K562 (cell line): ENCODE measurements around the gene ADGRB3. TPM values are rescaled to one million over a fixed set of nuclear protein-coding genes. Genes with fewer than 3 reads are reported as not detected.

Experiments used
- ATAC-seq: fragments of 200-7000 bp; cut with Tn5 transposase; 3 replicates; pipeline ENCODE4 v1.9.1; 2020; ENCODE audit warnings: moderate library complexity
- BruUV-seq: library from RNA; stranded (reverse); fragments of 400-500 nt; replicated peaks from 2 replicates; lab custom pipeline; 2021; lab: Mats Ljungman, UMichigan
- CTCF ChIA-PET: fragments of 300-600 bp; formaldehyde crosslinking; extraction: SDS; loops from one replicate; lab custom pipeline; 2021; ENCODE audit warnings: low intra/inter-chr PET ratio; lab: Yijun Ruan, JAX
- POLR2A ChIA-PET: fragments of 300-600, 350-650 bp; sonication (Branson Sonifier 250); formaldehyde crosslinking; extraction: SDS; loops from one replicate; lab custom pipeline; 2021; ENCODE audit warnings: antibody characterized with exemption, inconsistent platforms; lab: Yijun Ruan, JAX
- DNase-seq, 4 experiments: peaks; one replicate each; pipeline versions ENCODE4 v3.0.0 to v3.0.0-alpha.2; 2011 to 2018; ENCODE audit warnings: low spot score in 3 of 4, mixed read lengths in 3 of 4; ENCODE audit errors: extremely low read depth in 1 of 4
- FAIRE-seq: peaks from 2 replicates; lab custom pipeline; 2011; peaks lifted over from hg19 to GRCh38; lab: Jason Lieb, UNC
- H2AFZ ChIP-seq: 2 replicates; pipeline ENCODE4 v1.6.0; 2011; ENCODE audit warnings: low read depth, low read length, control low read depth, inconsistent platforms
- H3K27ac ChIP-seq: fragments of 200-600 bp; 3 replicates; pipeline ENCODE4 v1.8.0; 2011; ENCODE audit warnings: low read depth, mild to moderate bottlenecking, control low read depth, inconsistent platforms, low read length, moderate library complexity, mixed read lengths; ENCODE audit errors: extremely low read depth
- H3K27me3 ChIP-seq, 2 experiments: fragments of 300-600 bp in 1 of 2; 2 replicates in 1 of 2; 3 replicates in 1 of 2; pipeline versions ENCODE4 v1.6.0 to v1.8.0; 2011; ENCODE audit warnings: inconsistent platforms in 2 of 2, low read length in 2 of 2, mild to moderate bottlenecking in 1 of 2, mixed read lengths in 1 of 2, moderate library complexity in 1 of 2; ENCODE audit not compliant: control insufficient read depth in 2 of 2, insufficient read depth in 2 of 2
- H3K36me3 ChIP-seq: fragments of 300-600 bp; 3 replicates; pipeline ENCODE4 v1.8.0; 2011; ENCODE audit warnings: mild to moderate bottlenecking, low read length, inconsistent platforms; ENCODE audit not compliant: control insufficient read depth, insufficient read depth
- H3K4me1 ChIP-seq, 2 experiments: fragments of 200-600 bp in 1 of 2; replicated peaks in 1 of 2; 2 replicates in 1 of 2; 3 replicates in 1 of 2; pipeline versions ENCODE4 v1.5.1 to v1.8.0; 2011; ENCODE audit warnings: inconsistent platforms in 2 of 2, low read length in 2 of 2, mild to moderate bottlenecking in 1 of 2, mixed read lengths in 1 of 2, moderate library complexity in 1 of 2; ENCODE audit not compliant: control insufficient read depth in 2 of 2, insufficient read depth in 2 of 2
- H3K4me2 ChIP-seq: 2 replicates; pipeline ENCODE4 v1.6.1; 2011; ENCODE audit warnings: low read length, control low read depth, inconsistent platforms, mixed read lengths; ENCODE audit not compliant: insufficient read depth
- H3K4me3 ChIP-seq: fragments of 200-600 bp; sonication (generic), shearing (Covaris generic); 2 replicates; pipeline ENCODE4 v1.5.1; 2016; ENCODE audit warnings: control low read depth, inconsistent platforms
- H3K79me2 ChIP-seq: fragments of 200-600 bp; 3 replicates; pipeline ENCODE4 v1.8.0; 2011; ENCODE audit warnings: low read length, inconsistent platforms; ENCODE audit not compliant: control insufficient read depth, insufficient read depth
- H3K9ac ChIP-seq, 2 experiments: 2 replicates each; pipeline versions ENCODE4 v1.6.0 to v1.6.1; 2011; ENCODE audit warnings: low read depth in 2 of 2, low read length in 2 of 2, control low read depth in 1 of 2, inconsistent platforms in 1 of 2, mild to moderate bottlenecking in 1 of 2, mixed read lengths in 1 of 2; ENCODE audit not compliant: insufficient read depth in 1 of 2
- H3K9me1 ChIP-seq: one replicate; pipeline ENCODE4 v1.6.0; 2011; ENCODE audit warnings: inconsistent platforms, mild to moderate bottlenecking, low read length, moderate library complexity; ENCODE audit not compliant: control insufficient read depth, insufficient read depth
- H3K9me3 ChIP-seq: replicated peaks from 2 replicates; pipeline ENCODE4 v1.5.1; 2011; ENCODE audit warnings: low read depth, low read length, inconsistent platforms; ENCODE audit not compliant: control insufficient read depth, insufficient read depth
- H4K20me1 ChIP-seq: replicated peaks from 2 replicates; pipeline ENCODE4 v1.6.1; 2011; ENCODE audit warnings: low read length, inconsistent platforms, mixed read lengths; ENCODE audit not compliant: control insufficient read depth, insufficient read depth
- ASH1L ChIP-seq: fragments of 450-650 bp; IDR thresholded peaks from 2 replicates; pipeline ENCODE4 v1.6.1; 2018; ENCODE audit warnings: borderline replicate concordance, mild to moderate bottlenecking, low read depth; ENCODE audit not compliant: partially characterized antibody
- HNRNPL ChIP-seq: fragments of 200-400 bp; formaldehyde crosslinking; IDR thresholded peaks from 2 replicates; pipeline ENCODE4 v1.6.1; 2017; ENCODE audit warnings: low read depth, mild to moderate bottlenecking, low read length
- MCM3 ChIP-seq: fragments of 450-650 bp; IDR thresholded peaks from 2 replicates; pipeline ENCODE4 v1.6.1; 2016
- NR2F6 ChIP-seq: fragments of 450-650 bp; formaldehyde crosslinking; IDR thresholded peaks from 2 replicates; pipeline ENCODE4 v1.4.0; 2020; ENCODE audit warnings: mild to moderate bottlenecking
- TOE1 ChIP-seq, 2 experiments: fragments of 450-650 bp in 1 of 2; sonication (generic) in 1 of 2; formaldehyde crosslinking in 1 of 2; IDR thresholded peaks; 2 replicates each; pipeline versions ENCODE4 v1.7.1 to v1.8.0; 2016 to 2022; ENCODE audit warnings: borderline replicate concordance in 2 of 2, mild to moderate bottlenecking in 2 of 2, antibody characterized with exemption in 1 of 2, inconsistent platforms in 1 of 2, low read depth in 1 of 2, missing genetic modification reagents in 1 of 2, moderate library complexity in 1 of 2
- ZNF561 ChIP-seq: fragments of 450-650 bp; formaldehyde crosslinking; conservative IDR thresholded peaks from 2 replicates; pipeline ENCODE4 v1.4.0; 2020; ENCODE audit warnings: mild to moderate bottlenecking, moderate library complexity
- WGBS: fragments of 100-300 bp; shearing (Covaris generic); methylation state at CpG from one replicate; pipeline ENCODE4 v1.1.6; 2016; ENCODE audit warnings: low coverage, mixed read lengths; ENCODE audit not compliant: insufficient coverage; ENCODE audit errors: missing lambda C conversion rate; 5-methylcytosine and 5-hydroxymethylcytosine counted together
- in situ Hi-C: fragments of 300-500 bp; cut with MboI; formaldehyde crosslinking; loops from 4 replicates; pipeline ENCODE4 v1.15.0; 2018; ENCODE audit warnings: inconsistent platforms, mixed read lengths
- intact Hi-C: fragments of 100-400 bp; cut with micrococcal nuclease; formaldehyde crosslinking; loops from 2 replicates; pipeline ENCODE4 v1.14.2; 2022
- polyA plus RNA-seq, 8 experiments: library from polyadenylated mRNA; depleted of rRNA in 4 of 8; stranded (reverse) in 5 of 8; unstranded in 3 of 8; fragments of >200 nt; fragmentation: Nextera tagmentation in 2 of 8; fragmentation: Illumina TruSeq in 1 of 8; extraction: Ambion mirVana in 2 of 8; extraction: Trizol in 1 of 8; gene quantifications; 2 replicates each; pipeline versions ENCODE4 v1.2.1 to v1.2.3, GENCODE V29; 2011 to 2014; ENCODE audit warnings: inconsistent platforms in 1 of 8, missing spikeins in 1 of 8
- total RNA-seq, 7 experiments: library from RNA; depleted of rRNA in 6 of 7; stranded (reverse); fragments of >200 nt in 6 of 7; fragmentation: Illumina TruSeq in 2 of 7; extraction: Trizol in 2 of 7; gene quantifications; 2 replicates each; pipeline versions ENCODE4 v1.2.1 to v1.2.3, GENCODE V29; 2011 to 2021; ENCODE audit warnings: low replicate concordance in 1 of 7
- TF ChIP-seq, protein P1 (sequence below): sonication (generic); formaldehyde crosslinking; IDR thresholded peaks from 2 replicates; pipeline ENCODE4 v1.8.1; 2023; ENCODE audit warnings: mild to moderate bottlenecking, missing genetic modification reagents

Gene ADGRB3
- total and polyA plus RNA-seq, 9 of the 15 experiments (the other 6 are each of a cell fraction or from before 2014, with no cell fraction given): 0.90 to 7.8 (median 2.4) TPM

DNA sequence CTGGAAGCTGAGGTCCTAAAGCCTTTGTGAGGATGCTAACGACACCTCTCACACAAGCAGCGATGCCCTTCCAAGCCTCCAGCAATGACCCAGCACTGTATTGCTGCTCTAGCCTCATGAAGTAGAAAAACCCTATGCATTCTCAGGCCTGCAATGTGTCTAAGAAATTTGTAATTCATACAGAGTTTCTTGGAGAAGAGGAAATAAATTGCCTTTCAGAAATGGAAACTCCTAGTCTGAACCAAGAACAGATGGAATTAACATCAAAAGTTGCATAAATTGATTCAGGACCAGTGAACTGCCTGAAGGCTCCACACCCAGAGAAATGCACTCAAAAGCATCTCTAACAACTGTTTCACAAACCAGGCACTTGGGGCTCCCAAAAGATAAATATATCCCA lies 353.6 kb downstream of the ADGRB3 start:
- DNase-seq (no peak), FAIRE-seq (no peak), ATAC-seq (no peak)
- intact Hi-C loops: no loop called here
- ChIA-PET CTCF (no interaction called here), POLR2A (no interaction called here)
- Histone ChIP-seq H3K36me3 (no peaks in the 10 kb centered on the region), H3K9me3 (no peaks in the 10 kb centered on the region), H3K9me1 (no peaks in the 10 kb centered on the region), H3K9ac (no peak overlapping the region), H3K27me3 (no peaks in the 10 kb centered on the region), H3K79me2 (no peaks in the 10 kb centered on the region), H3K4me1 (no peaks in the 10 kb centered on the region), H2AFZ (no peak overlapping the region), H4K20me1 (no peaks in the 10 kb centered on the region), H3K4me2 (no peak overlapping the region), H3K27ac (no peak overlapping the region), H3K4me3 (no peak overlapping the region)
- no TSS peak for BruUV-seq
- in situ Hi-C loops: no loop called here
- 23% methylated on average over 2 of the region's 2 CpGs for WGBS
- no peak for TF ChIP-seq HNRNPL
- TF ChIP-seq, protein P1, sequence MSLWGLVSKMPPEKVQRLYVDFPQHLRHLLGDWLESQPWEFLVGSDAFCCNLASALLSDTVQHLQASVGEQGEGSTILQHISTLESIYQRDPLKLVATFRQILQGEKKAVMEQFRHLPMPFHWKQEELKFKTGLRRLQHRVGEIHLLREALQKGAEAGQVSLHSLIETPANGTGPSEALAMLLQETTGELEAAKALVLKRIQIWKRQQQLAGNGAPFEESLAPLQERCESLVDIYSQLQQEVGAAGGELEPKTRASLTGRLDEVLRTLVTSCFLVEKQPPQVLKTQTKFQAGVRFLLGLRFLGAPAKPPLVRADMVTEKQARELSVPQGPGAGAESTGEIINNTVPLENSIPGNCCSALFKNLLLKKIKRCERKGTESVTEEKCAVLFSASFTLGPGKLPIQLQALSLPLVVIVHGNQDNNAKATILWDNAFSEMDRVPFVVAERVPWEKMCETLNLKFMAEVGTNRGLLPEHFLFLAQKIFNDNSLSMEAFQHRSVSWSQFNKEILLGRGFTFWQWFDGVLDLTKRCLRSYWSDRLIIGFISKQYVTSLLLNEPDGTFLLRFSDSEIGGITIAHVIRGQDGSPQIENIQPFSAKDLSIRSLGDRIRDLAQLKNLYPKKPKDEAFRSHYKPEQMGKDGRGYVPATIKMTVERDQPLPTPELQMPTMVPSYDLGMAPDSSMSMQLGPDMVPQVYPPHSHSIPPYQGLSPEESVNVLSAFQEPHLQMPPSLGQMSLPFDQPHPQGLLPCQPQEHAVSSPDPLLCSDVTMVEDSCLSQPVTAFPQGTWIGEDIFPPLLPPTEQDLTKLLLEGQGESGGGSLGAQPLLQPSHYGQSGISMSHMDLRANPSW (CRISPR knock-in tag): no peak
- no peak for TF ChIP-seq ASH1L
- TF ChIP-seq MCM3: no peak
- TF ChIP-seq TOE1 (IDR thresholded peaks at IDR 0.05; ENCODE audit: borderline replicate concordance): no peak
- TF ChIP-seq TOE1 (CRISPR knock-in tag; IDR thresholded peaks at IDR 0.05; ENCODE audit: borderline replicate concordance, low read depth): no peak
- no peak for TF ChIP-seq NR2F6 (CRISPR knock-in tag)
- TF ChIP-seq ZNF561 (CRISPR knock-in tag): no peak
